ENCODE data around the gene DHH. TPM values are rescaled to one million over a fixed set of nuclear protein-coding genes. Genes with fewer than 3 reads are reported as not detected.

DHH gene
- total RNA-seq, 4 donors from 2014 or later, result 0.15 to 0.47 (median 0.42) TPM

- H3K4me1 ChIP-seq, result peaks cover 43% of the 10 kb centered on the region
- H3K4me3 ChIP-seq, result peak within 1 kb of the TSS; percentile 97
- DNase-seq (ENCODE audit: low spot score in 2 of 2), result peak; percentile 93 to 94
- WGBS, result 1% methylated on average over 14 of the region's 74 CpGs
- H3K27ac ChIP-seq, result peak within 1 kb of the TSS; percentile 95
- no peaks in the 10 kb centered on the region for H3K36me3 ChIP-seq
- TF ChIP-seq EP300 (IDR thresholded peaks at IDR 0.05) (no peak), POLR2AphosphoS5 (IDR thresholded peaks at IDR 0.05) (peak; percentile 34 to 96 (median 61)), POLR2A (IDR thresholded peaks at IDR 0.05) (peak in 1 of 2 donors; percentile 22)
- TF ChIP-seq, protein P1, sequence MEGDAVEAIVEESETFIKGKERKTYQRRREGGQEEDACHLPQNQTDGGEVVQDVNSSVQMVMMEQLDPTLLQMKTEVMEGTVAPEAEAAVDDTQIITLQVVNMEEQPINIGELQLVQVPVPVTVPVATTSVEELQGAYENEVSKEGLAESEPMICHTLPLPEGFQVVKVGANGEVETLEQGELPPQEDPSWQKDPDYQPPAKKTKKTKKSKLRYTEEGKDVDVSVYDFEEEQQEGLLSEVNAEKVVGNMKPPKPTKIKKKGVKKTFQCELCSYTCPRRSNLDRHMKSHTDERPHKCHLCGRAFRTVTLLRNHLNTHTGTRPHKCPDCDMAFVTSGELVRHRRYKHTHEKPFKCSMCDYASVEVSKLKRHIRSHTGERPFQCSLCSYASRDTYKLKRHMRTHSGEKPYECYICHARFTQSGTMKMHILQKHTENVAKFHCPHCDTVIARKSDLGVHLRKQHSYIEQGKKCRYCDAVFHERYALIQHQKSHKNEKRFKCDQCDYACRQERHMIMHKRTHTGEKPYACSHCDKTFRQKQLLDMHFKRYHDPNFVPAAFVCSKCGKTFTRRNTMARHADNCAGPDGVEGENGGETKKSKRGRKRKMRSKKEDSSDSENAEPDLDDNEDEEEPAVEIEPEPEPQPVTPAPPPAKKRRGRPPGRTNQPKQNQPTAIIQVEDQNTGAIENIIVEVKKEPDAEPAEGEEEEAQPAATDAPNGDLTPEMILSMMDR (IDR thresholded peaks at IDR 0.05), result peak; percentile 22 to 42
- H3K27me3 ChIP-seq, result no peaks in the 10 kb centered on the region
- H3K9me3 ChIP-seq, result no peaks in the 10 kb centered on the region
Observed at GRCh38 chr12:49060237-49061156, 34.1 kb downstream of the DHH start, which contains the start of gene KMT2D. Gene KMT2D, minus strand, starts transcription at chr12:49060794. Its CDS starts 5,470 bp downstream, at chr12:49055324.

GRCh38 chr12:49059299-49060171 lies 35.1 kb downstream of the DHH start:
- H3K4me3 ChIP-seq, result peak overlapping the region; percentile 97
- H3K4me1 ChIP-seq, result peaks cover 51% of the 10 kb centered on the region
- TF ChIP-seq, protein P1 (IDR thresholded peaks at IDR 0.05), result no peak
- TF ChIP-seq POLR2A (IDR thresholded peaks at IDR 0.05), result no peak
- TF ChIP-seq EP300 (IDR thresholded peaks at IDR 0.05), result no peak
- TF ChIP-seq POLR2AphosphoS5 (IDR thresholded peaks at IDR 0.05), result no peak
- H3K27me3 ChIP-seq, result no peaks in the 10 kb centered on the region
- peak overlapping the region; percentile 95 for H3K27ac ChIP-seq
- peaks cover 5% of the 10 kb centered on the region for H3K36me3 ChIP-seq
- WGBS, result 4% methylated on average over 3 of the region's 70 CpGs
- H3K9me3 ChIP-seq, result no peaks in the 10 kb centered on the region
- no peak for DNase-seq (ENCODE audit: low spot score in 2 of 2)

GRCh38 chr12:49059045-49059298 lies 35.6 kb downstream of the DHH start:
- DNase-seq (ENCODE audit: low spot score in 2 of 2), result no peak
- peaks cover 54% of the 10 kb centered on the region for H3K4me1 ChIP-seq
- peak overlapping the region; percentile 95 for H3K27ac ChIP-seq
- H3K27me3 ChIP-seq, result no peaks in the 10 kb centered on the region
- no peaks in the 10 kb centered on the region for H3K9me3 ChIP-seq
- no peak for TF ChIP-seq POLR2A (IDR thresholded peaks at IDR 0.05)
- TF ChIP-seq, protein P1 (IDR thresholded peaks at IDR 0.05), result no peak
- TF ChIP-seq EP300 (IDR thresholded peaks at IDR 0.05), result no peak
- no peak for TF ChIP-seq POLR2AphosphoS5 (IDR thresholded peaks at IDR 0.05)
- peaks cover 10% of the 10 kb centered on the region for H3K36me3 ChIP-seq
- WGBS, result no CpG with 5 or more reads among the region's 1 CpG
- peak overlapping the region; percentile 97 for H3K4me3 ChIP-seq

DNA sequence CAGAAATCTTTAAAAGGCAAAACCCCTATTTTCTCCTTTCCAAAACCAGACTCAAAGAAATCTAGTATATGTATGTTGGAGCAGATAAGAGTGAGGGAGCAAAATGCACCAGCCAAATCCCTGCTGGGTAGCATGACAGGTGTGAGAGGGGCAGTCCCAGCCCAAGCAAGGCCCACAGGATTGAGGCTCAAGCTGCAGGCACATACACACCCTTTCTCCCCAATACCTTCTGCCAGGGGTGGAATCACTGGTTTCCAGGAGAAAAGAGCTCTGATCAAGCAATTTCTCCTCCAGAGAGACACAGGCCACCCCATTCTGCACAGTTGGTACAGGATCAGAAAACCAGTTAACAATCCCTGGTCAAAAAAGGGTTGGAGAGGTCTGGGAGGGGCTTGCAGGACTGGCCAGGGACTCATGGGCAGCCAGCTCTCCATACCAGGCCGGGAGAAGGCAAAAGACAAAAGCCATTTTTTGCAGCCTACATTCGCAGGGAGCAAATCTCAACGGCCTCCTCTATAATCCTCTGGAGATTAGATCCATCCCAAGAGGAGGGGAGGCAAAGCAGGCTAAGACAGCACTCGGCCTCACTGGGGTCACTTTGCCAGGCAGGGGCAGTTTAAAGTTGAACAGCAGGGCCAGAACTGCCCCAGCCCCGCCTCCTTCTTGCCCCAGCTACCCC lies 36.1 kb downstream of the DHH start:
- peak overlapping the region; percentile 97 for H3K4me3 ChIP-seq
- H3K27me3 ChIP-seq, result no peaks in the 10 kb centered on the region
- no peak for DNase-seq (ENCODE audit: low spot score in 2 of 2)
- H3K9me3 ChIP-seq, result no peaks in the 10 kb centered on the region
- peaks cover 15% of the 10 kb centered on the region for H3K36me3 ChIP-seq
- H3K27ac ChIP-seq, result no peak overlapping the region
- 6% methylated on average over 5 of the region's 5 CpGs for WGBS
- TF ChIP-seq EP300 (IDR thresholded peaks at IDR 0.05) (no peak), POLR2A (IDR thresholded peaks at IDR 0.05) (no peak)
- TF ChIP-seq, protein P1 (IDR thresholded peaks at IDR 0.05), result no peak
- H3K4me1 ChIP-seq, result peaks cover 54% of the 10 kb centered on the region

Measured in suprapubic skin (tissue), 4 donors.